ENCODE data around the gene MYO1F.

DNA sequence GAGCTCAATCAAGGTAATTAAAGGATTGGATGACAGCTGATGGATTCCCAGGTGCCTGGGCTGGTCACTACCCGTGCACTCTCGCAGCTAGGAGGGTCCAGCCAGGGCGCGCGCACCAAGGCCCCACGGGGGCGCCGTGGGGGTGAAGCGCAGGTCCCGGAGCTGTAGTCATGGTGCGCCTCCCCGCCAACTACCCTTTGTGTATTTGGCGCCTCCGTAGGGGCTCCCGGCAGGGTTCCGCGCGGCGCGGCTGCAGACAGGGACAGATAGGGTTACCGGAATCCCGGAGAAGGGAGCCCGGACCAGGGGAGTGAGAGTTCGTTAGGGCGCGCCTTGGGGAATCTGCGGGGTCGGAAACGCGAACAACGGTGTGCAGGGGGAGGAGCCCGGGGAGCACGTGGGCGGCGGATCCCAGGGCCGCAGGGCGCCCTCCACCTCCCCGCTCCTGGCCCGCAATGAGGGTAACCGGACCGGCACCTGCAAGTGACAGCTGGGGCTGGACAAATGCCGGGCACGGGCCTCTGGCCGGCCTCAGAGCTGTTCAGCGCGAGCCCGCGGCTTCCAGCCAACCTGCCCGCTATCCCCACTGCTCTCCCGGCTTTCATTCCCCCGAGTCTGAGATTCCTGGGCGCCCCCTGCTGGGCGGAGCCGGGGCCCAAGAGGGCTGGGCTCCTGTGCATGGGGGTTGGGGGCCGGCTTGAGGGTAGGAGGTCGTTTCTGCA, 71.4 kb downstream of the MYO1F start:
- TF ChIP-seq POLR2A (IDR thresholded peaks at IDR 0.05) (no peak), POLR2AphosphoS5 (IDR thresholded peaks at IDR 0.05) (peak in 1 of 3 donors; percentile 30), EP300 (IDR thresholded peaks at IDR 0.05; ENCODE audit: low read depth) (no peak)
- TF ChIP-seq, protein P1, sequence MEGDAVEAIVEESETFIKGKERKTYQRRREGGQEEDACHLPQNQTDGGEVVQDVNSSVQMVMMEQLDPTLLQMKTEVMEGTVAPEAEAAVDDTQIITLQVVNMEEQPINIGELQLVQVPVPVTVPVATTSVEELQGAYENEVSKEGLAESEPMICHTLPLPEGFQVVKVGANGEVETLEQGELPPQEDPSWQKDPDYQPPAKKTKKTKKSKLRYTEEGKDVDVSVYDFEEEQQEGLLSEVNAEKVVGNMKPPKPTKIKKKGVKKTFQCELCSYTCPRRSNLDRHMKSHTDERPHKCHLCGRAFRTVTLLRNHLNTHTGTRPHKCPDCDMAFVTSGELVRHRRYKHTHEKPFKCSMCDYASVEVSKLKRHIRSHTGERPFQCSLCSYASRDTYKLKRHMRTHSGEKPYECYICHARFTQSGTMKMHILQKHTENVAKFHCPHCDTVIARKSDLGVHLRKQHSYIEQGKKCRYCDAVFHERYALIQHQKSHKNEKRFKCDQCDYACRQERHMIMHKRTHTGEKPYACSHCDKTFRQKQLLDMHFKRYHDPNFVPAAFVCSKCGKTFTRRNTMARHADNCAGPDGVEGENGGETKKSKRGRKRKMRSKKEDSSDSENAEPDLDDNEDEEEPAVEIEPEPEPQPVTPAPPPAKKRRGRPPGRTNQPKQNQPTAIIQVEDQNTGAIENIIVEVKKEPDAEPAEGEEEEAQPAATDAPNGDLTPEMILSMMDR (IDR thresholded peaks at IDR 0.05) = peak; percentile 81 to 88 (median 83)

Measured in transverse colon (tissue), 4 donors.